GM23338 (cell line): ENCODE results near the gene ALDH1B1. TPM values are rescaled to one million over a fixed set of nuclear protein-coding genes. Genes with fewer than 3 reads are reported as not detected.
A peak's percentile ranks its signal among the peaks of the same experiment; 100 is the strongest.

Experiments used
- ATAC-seq: fragments of 200-7000 bp; cut with Tn5 transposase; 3 replicates; pipeline ENCODE4 v1.9.1; 2020
- DNase-seq: peaks from one replicate; pipeline ENCODE4 v3.0.0-alpha.2; 2015; ENCODE audit warnings: low spot score
- H2AFZ ChIP-seq: fragments of 200-600 bp; sonication (generic); 2 replicates; pipeline ENCODE4 v1.8.0; 2016; ENCODE audit warnings: antibody characterized with exemption, mild to moderate bottlenecking, moderate library complexity
- H3F3A ChIP-seq: fragments of 200-600 bp; sonication (generic); replicated peaks from 2 replicates; pipeline ENCODE4 v1.8.0; 2017; ENCODE audit warnings: antibody characterized with exemption, mixed run types, low read depth
- H3K27ac ChIP-seq: fragments of 200-600 bp; sonication (generic); 2 replicates; pipeline ENCODE4 v1.6.1; 2016; ENCODE audit warnings: low read depth
- H3K27me3 ChIP-seq: fragments of 200-600 bp; sonication (generic); 2 replicates; pipeline ENCODE4 v1.8.0; 2016; ENCODE audit warnings: mild to moderate bottlenecking, mixed run types, moderate library complexity; ENCODE audit not compliant: insufficient read depth
- H3K36me3 ChIP-seq: fragments of 200-600 bp; sonication (generic); 2 replicates; pipeline ENCODE4 v1.8.0; 2016; ENCODE audit warnings: mild to moderate bottlenecking; ENCODE audit not compliant: insufficient read depth
- H3K4me1 ChIP-seq: fragments of 200-600 bp; sonication (generic); 2 replicates; pipeline ENCODE4 v1.8.0; 2016; ENCODE audit warnings: mild to moderate bottlenecking, moderate library complexity; ENCODE audit not compliant: insufficient read depth
- H3K4me2 ChIP-seq: fragments of 200-600 bp; sonication (generic); 2 replicates; pipeline ENCODE4 v1.7.1; 2017; ENCODE audit warnings: mixed run types
- H3K4me3 ChIP-seq: fragments of 200-600 bp; sonication (generic); 2 replicates; pipeline ENCODE4 v1.6.1; 2016; ENCODE audit warnings: mixed run types
- H3K79me2 ChIP-seq: fragments of 200-600 bp; sonication (generic); replicated peaks from 2 replicates; pipeline ENCODE4 v1.8.0; 2017; ENCODE audit warnings: mild to moderate bottlenecking; ENCODE audit not compliant: insufficient read depth
- H3K9me2 ChIP-seq: fragments of 200-600 bp; sonication (generic); 2 replicates; pipeline ENCODE4 v1.8.0; 2017; ENCODE audit not compliant: insufficient read depth
- H4K20me1 ChIP-seq: fragments of 200-600 bp; sonication (generic); replicated peaks from 2 replicates; pipeline ENCODE4 v1.8.0; 2017; ENCODE audit warnings: mild to moderate bottlenecking; ENCODE audit not compliant: insufficient read depth
- H3K27ac Mint-ChIP-seq: 2 replicates; pipeline ENCODE4 v1.8.0; 2020; ENCODE audit warnings: inconsistent platforms, mild to moderate bottlenecking, moderate library complexity, mixed read lengths
- H3K27me3 Mint-ChIP-seq: 3 replicates; pipeline ENCODE4 v1.8.0; 2022; ENCODE audit warnings: low read depth, mild to moderate bottlenecking, moderate library complexity, mixed read lengths, inconsistent platforms; ENCODE audit not compliant: insufficient read depth, poor library complexity
- H3K36me3 Mint-ChIP-seq: 3 replicates; pipeline ENCODE4 v1.8.0; 2021; ENCODE audit warnings: low read depth, mild to moderate bottlenecking, inconsistent platforms, moderate library complexity, mixed read lengths
- H3K4me1 Mint-ChIP-seq: 3 replicates; pipeline ENCODE4 v1.8.0; 2020; ENCODE audit warnings: mild to moderate bottlenecking, inconsistent platforms, mixed read lengths
- H3K4me3 Mint-ChIP-seq: 3 replicates; pipeline ENCODE4 v1.8.0; 2021; ENCODE audit warnings: moderate library complexity, mild to moderate bottlenecking, inconsistent platforms, mixed read lengths
- H3K9me3 Mint-ChIP-seq: 3 replicates; pipeline ENCODE4 v1.8.0; 2020; ENCODE audit warnings: moderate library complexity, mild to moderate bottlenecking, inconsistent platforms, mixed read lengths
- EZH2 ChIP-seq: fragments of 200-600 bp; sonication (generic); IDR thresholded peaks from one replicate; pipeline ENCODE4 v1.8.0; 2017; ENCODE audit warnings: antibody characterized with exemption, mild to moderate bottlenecking, low read depth; ENCODE audit not compliant: unreplicated experiment
- EZH2phosphoT487 ChIP-seq: fragments of 200-600 bp; sonication (generic); IDR thresholded peaks from one replicate; pipeline ENCODE4 v1.8.1; 2018; ENCODE audit warnings: antibody characterized with exemption; ENCODE audit not compliant: unreplicated experiment
- NANOG ChIP-seq: IDR thresholded peaks from 2 replicates; pipeline ENCODE4 v1.6.1; 2016; ENCODE audit warnings: antibody characterized with exemption, borderline replicate concordance
- POLR2AphosphoS5 ChIP-seq: IDR thresholded peaks from 2 replicates; pipeline ENCODE4 v1.6.1; 2016; ENCODE audit warnings: antibody characterized with exemption, low read depth
- STAT1 ChIP-seq: IDR thresholded peaks from one replicate; pipeline ENCODE4 v1.6.1; 2016; ENCODE audit warnings: antibody characterized with exemption; ENCODE audit not compliant: unreplicated experiment
- ZNF462 ChIP-seq: fragments of 250-450 bp; sonication (Bioruptor Pico); IDR thresholded peaks from 2 replicates; pipeline ENCODE4 v1.5.0; 2020; ENCODE audit warnings: mild to moderate bottlenecking, moderate library complexity
- polyA plus RNA-seq: library from polyadenylated mRNA; unstranded; fragments of >200 nt; fragmentation: Nextera tagmentation; extraction: Ambion mirVana; gene quantifications from 2 replicates; pipeline ENCODE4 v1.2.1, GENCODE V29; 2016
- total RNA-seq: library from RNA; depleted of rRNA; stranded (reverse); fragments of >200 nt; shearing (Covaris generic); gene quantifications from 2 replicates; pipeline ENCODE4 v1.2.3, GENCODE V29; 2014
- TF ChIP-seq, protein P1 (sequence below): IDR thresholded peaks from one replicate; pipeline ENCODE4 v1.6.1; 2018; ENCODE audit warnings: antibody characterized with exemption; ENCODE audit not compliant: unreplicated experiment

ALDH1B1 gene
- total and polyA plus RNA-seq, 2 experiments from 2014 or later, result 37.5 to 74.8 TPM

DNA sequence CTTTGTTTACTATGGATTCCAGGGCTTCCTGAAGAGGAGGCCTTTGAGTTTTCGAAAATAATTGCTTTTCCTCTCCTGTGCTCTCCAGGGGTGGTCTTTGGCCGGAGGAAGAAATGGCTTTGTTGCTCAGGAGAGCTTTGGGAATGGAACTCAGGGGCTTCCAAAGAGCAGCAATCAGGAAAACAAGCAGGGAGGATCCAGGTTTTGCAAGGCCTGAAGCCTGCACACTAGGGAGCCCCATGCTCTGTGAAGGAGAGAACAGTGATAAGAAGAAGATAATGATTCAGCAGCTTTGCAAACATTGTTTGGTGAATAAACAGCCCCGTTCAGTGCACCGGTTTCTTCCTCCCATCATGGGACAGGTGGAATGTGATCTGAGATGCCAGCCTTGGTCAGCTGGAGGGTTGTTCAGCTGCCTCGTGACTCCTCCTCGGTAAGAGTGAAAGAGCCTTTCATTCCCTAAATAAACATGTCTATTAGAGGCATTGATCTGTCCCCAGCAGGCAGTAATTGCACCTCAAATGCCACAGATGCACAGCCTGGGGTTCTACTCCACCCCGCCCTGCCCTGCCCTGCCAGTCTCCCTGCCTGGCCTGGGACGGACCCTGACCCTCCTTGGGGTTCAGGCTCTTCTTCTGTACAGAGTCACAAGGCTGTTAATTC is 11.5 kb upstream of the ALDH1B1 start:
- no peaks in the 10 kb centered on the region for H3K36me3 ChIP-seq
- no peaks in the 10 kb centered on the region for H3K79me2 ChIP-seq
- peak; percentile 51 for DNase-seq
- H3K27ac ChIP-seq, result no peak overlapping the region
- peak overlapping the region; percentile 84 for H2AFZ ChIP-seq
- TF ChIP-seq ZNF462 (CRISPR knock-in tag) (peak; percentile 33; the same call in 1 of the 2 replicates), NANOG (no peak)
- H3K4me3 Mint-ChIP-seq, result peak overlapping the region; percentile 10; the same call in 1 of the 3 replicates
- H3K27me3 ChIP-seq, result no peaks in the 10 kb centered on the region
- peak; percentile 83 for ATAC-seq
- H3K9me2 ChIP-seq, result no peaks in the 10 kb centered on the region
- H3K4me1 ChIP-seq, result peaks cover 14% of the 10 kb centered on the region
- no peaks in the 10 kb centered on the region for H4K20me1 ChIP-seq
- peak overlapping the region; percentile 36 for H3K4me2 ChIP-seq
- H3F3A ChIP-seq, result no peaks in the 10 kb centered on the region
- peaks cover 18% of the 10 kb centered on the region for H3K4me1 Mint-ChIP-seq
- H3K27me3 Mint-ChIP-seq, result peaks cover 48% of the 10 kb centered on the region
- peaks cover 30% of the 10 kb centered on the region for H3K9me3 Mint-ChIP-seq
- peaks cover 15% of the 10 kb centered on the region for H3K36me3 Mint-ChIP-seq
- H3K4me3 ChIP-seq, result 0 out of 2 replicates have a peak overlapping the region, but pooled peaks have one; percentile 8
- H3K27ac Mint-ChIP-seq, result no peak overlapping the region

- Mint-ChIP-seq H3K4me1 (peaks cover 18% of the 10 kb centered on the region), H3K36me3 (peaks cover 15% of the 10 kb centered on the region), H3K27me3 (peaks cover 48% of the 10 kb centered on the region), H3K4me3 (no peak overlapping the region), H3K27ac (no peak overlapping the region), H3K9me3 (peaks cover 30% of the 10 kb centered on the region)
- Histone ChIP-seq H3F3A (no peaks in the 10 kb centered on the region), H3K4me2 (no peak overlapping the region), H3K27me3 (no peaks in the 10 kb centered on the region), H3K9me2 (no peaks in the 10 kb centered on the region), H3K4me1 (peaks cover 14% of the 10 kb centered on the region), H4K20me1 (no peaks in the 10 kb centered on the region), H3K4me3 (no peak overlapping the region), H3K79me2 (no peaks in the 10 kb centered on the region), H3K36me3 (no peaks in the 10 kb centered on the region), H3K27ac (no peak overlapping the region), H2AFZ (no peak overlapping the region)
- DNase-seq (no peak), ATAC-seq (no peak)
- TF ChIP-seq, protein P1, sequence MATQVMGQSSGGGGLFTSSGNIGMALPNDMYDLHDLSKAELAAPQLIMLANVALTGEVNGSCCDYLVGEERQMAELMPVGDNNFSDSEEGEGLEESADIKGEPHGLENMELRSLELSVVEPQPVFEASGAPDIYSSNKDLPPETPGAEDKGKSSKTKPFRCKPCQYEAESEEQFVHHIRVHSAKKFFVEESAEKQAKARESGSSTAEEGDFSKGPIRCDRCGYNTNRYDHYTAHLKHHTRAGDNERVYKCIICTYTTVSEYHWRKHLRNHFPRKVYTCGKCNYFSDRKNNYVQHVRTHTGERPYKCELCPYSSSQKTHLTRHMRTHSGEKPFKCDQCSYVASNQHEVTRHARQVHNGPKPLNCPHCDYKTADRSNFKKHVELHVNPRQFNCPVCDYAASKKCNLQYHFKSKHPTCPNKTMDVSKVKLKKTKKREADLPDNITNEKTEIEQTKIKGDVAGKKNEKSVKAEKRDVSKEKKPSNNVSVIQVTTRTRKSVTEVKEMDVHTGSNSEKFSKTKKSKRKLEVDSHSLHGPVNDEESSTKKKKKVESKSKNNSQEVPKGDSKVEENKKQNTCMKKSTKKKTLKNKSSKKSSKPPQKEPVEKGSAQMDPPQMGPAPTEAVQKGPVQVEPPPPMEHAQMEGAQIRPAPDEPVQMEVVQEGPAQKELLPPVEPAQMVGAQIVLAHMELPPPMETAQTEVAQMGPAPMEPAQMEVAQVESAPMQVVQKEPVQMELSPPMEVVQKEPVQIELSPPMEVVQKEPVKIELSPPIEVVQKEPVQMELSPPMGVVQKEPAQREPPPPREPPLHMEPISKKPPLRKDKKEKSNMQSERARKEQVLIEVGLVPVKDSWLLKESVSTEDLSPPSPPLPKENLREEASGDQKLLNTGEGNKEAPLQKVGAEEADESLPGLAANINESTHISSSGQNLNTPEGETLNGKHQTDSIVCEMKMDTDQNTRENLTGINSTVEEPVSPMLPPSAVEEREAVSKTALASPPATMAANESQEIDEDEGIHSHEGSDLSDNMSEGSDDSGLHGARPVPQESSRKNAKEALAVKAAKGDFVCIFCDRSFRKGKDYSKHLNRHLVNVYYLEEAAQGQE, result no peak
- TF ChIP-seq POLR2AphosphoS5 (no peak), NANOG (no peak), STAT1 (no peak), EZH2 (no peak), EZH2phosphoT487 (no peak)
Measured at GRCh38 chr9:38382141-38382540, 10.4 kb upstream of the ALDH1B1 start.
